Tibial artery (tissue), 4 donors: Measurements from ENCODE around the gene ABLIM3.

ENCODE experiments used
- DNase-seq, 2 donors: peaks; one replicate each; pipeline ENCODE4 v3.0.0-alpha.2; 2019
- H3K27ac ChIP-seq, 2 donors: fragments of 200-600 bp; sonication (generic) in 1 of 2; 1 replicate in 1 of 2; 2 replicates in 1 of 2; pipeline ENCODE4 v1.5.1; 2018 to 2019; ENCODE audit warnings: mild to moderate bottlenecking in 1 of 2
- H3K27me3 ChIP-seq, 2 donors: fragments of 200-600 bp; sonication (generic) in 1 of 2; one replicate each; pipeline versions ENCODE4 v1.5.1 to v1.6.0; 2016 to 2019
- H3K36me3 ChIP-seq, 3 donors: fragments of 200-600 bp; sonication (generic) in 2 of 3; one replicate each; pipeline ENCODE4 v1.5.1; 2016 to 2019; ENCODE audit warnings: mild to moderate bottlenecking in 2 of 3
- H3K4me1 ChIP-seq, 4 donors: fragments of 200-600 bp; sonication (generic) in 2 of 4; 1 replicate in 3 of 4; 2 replicates in 1 of 4; pipeline ENCODE4 v1.5.1; 2016 to 2019
- H3K4me3 ChIP-seq, 2 donors: fragments of 200-600 bp; sonication (generic) in 1 of 2; 1 replicate in 1 of 2; 2 replicates in 1 of 2; pipeline ENCODE4 v1.5.1; 2018 to 2019; ENCODE audit warnings: mild to moderate bottlenecking in 2 of 2
- H3K9me3 ChIP-seq, 3 donors: fragments of 200-600 bp; sonication (generic) in 1 of 3; one replicate each; pipeline ENCODE4 v1.5.1; 2016 to 2019
- CTCF ChIP-seq, 2 experiments: fragments of 200-600 bp in 1 of 2; fragments of 450-650 bp in 1 of 2; IDR thresholded peaks; one replicate each; pipeline ENCODE4 v1.5.1; 2017 to 2019; ENCODE audit warnings: antibody characterized with exemption in 2 of 2, mild to moderate bottlenecking in 1 of 2, moderate library complexity in 1 of 2
- intact Hi-C: fragments of 100-400 bp; cut with DNase I; formaldehyde crosslinking; loops from one replicate; pipeline ENCODE4 v1.15.0; 2023; ENCODE audit warnings: low total_unique reads

The ABLIM3 gene

GRCh38 chr5:149260761-149261160, 119.5 kb downstream of the ABLIM3 start:
- intact Hi-C loops = no loop called here
- Histone ChIP-seq H3K36me3 (no peaks in the 10 kb centered on the region), H3K27me3 (peaks cover 0 to 14% of the 10 kb centered on the region in 2 donors), H3K27ac (no peak overlapping the region), H3K9me3 (no peaks in the 10 kb centered on the region), H3K4me1 (no peaks in the 10 kb centered on the region), H3K4me3 (no peak overlapping the region)
- no peak for DNase-seq
- no peak for TF ChIP-seq CTCF (IDR thresholded peaks at IDR 0.05)

- Histone ChIP-seq H3K36me3 (no peaks in the 10 kb centered on the region), H3K4me1 (no peaks in the 10 kb centered on the region), H3K27ac (no peak overlapping the region), H3K27me3 (peaks cover 0 to 14% of the 10 kb centered on the region in 2 donors), H3K9me3 (no peaks in the 10 kb centered on the region), H3K4me3 (no peak overlapping the region)
- intact Hi-C loops = no loop called here
- no peak for TF ChIP-seq CTCF (IDR thresholded peaks at IDR 0.05)
- DNase-seq = no peak
Measured at GRCh38 chr5:149261246-149261645, 120.0 kb downstream of the ABLIM3 start.

GRCh38 chr5:149262315-149262714, 121.0 kb downstream of the ABLIM3 start:
- Histone ChIP-seq H3K27me3 (peaks cover 0 to 14% of the 10 kb centered on the region in 2 donors), H3K9me3 (no peaks in the 10 kb centered on the region), H3K4me1 (no peaks in the 10 kb centered on the region), H3K36me3 (no peaks in the 10 kb centered on the region), H3K27ac (no peak overlapping the region), H3K4me3 (no peak overlapping the region)
- no peak for DNase-seq
- TF ChIP-seq CTCF (IDR thresholded peaks at IDR 0.05) = no peak
- intact Hi-C loops = loop anchor here (2.0 kb wide), 1 partner anchor 76 kb away; no protein-coding TSS in a partner anchor

- no peak overlapping the region for H3K27ac ChIP-seq
- no peaks in the 10 kb centered on the region for H3K36me3 ChIP-seq
- H3K27me3 ChIP-seq = peaks cover 0 to 12% of the 10 kb centered on the region in 2 donors
- no peaks in the 10 kb centered on the region for H3K9me3 ChIP-seq
- H3K4me1 ChIP-seq = no peaks in the 10 kb centered on the region
- peak in 1 of 2 experiments; percentile 7 for TF ChIP-seq CTCF (IDR thresholded peaks at IDR 0.05)
- intact Hi-C loops = no loop called here
- no peak overlapping the region for H3K4me3 ChIP-seq
- DNase-seq = no peak
Measured at GRCh38 chr5:149264439-149265067, 123.3 kb downstream of the ABLIM3 start.

GRCh38 chr5:149265068-149265465, 123.8 kb downstream of the ABLIM3 start:
- Histone ChIP-seq H3K4me1 (no peaks in the 10 kb centered on the region), H3K27ac (no peak overlapping the region), H3K27me3 (peaks cover 0 to 12% of the 10 kb centered on the region in 2 donors), H3K36me3 (no peaks in the 10 kb centered on the region), H3K4me3 (no peak overlapping the region), H3K9me3 (no peaks in the 10 kb centered on the region)
- intact Hi-C loops = no loop called here
- TF ChIP-seq CTCF (IDR thresholded peaks at IDR 0.05) = no peak
- no peak for DNase-seq
